ENCODE measurements around the gene RUBCN.
"Not testable (repeated sequence)": the region's sequence is repeated elsewhere in the genome, so short reads cannot be mapped to it uniquely, and the experiment has no call there.

RUBCN gene

DNA sequence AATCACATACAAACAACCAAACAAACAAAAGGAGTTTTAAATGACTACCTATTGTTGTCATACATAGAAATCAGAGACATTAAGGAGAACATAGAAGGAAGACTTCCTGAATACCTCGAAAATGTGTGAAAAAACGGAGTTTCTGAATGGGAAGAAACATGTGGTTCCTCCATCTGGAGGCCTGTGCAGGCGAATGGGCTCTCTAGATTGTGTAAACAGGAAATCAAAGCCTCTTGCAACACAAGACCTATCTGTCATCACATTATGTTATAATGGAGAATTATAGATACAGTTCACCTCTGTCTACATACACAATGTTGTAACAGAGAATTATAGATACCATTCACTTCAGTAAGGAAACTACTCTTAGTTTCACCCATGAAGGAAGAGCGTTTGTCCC is 44.1 kb downstream of the RUBCN start:
- intact Hi-C loops (cut with DNase I), result no loop called here
- peak in 1 of 10 donors; percentile 11 for DNase-seq

- intact Hi-C loops (cut with DNase I), result no loop called here
- no peak for DNase-seq
Observed at GRCh38 chr3:197690754-197691153, 46.0 kb downstream of the RUBCN start.

- peak in 1 of 10 donors; percentile 56 for DNase-seq
Observed at GRCh38 chr3:197687570-197687969, 49.1 kb downstream of the RUBCN start.

GRCh38 chr3:197686899-197687298 is 49.8 kb downstream of the RUBCN start:
- DNase-seq, result no peak
- intact Hi-C loops (cut with DNase I), result no loop called here

More at GRCh38 chr3:197687570-197687969, 49.1 kb downstream of the RUBCN start:
- intact Hi-C loops (cut with DNase I), result no loop called here

DNA sequence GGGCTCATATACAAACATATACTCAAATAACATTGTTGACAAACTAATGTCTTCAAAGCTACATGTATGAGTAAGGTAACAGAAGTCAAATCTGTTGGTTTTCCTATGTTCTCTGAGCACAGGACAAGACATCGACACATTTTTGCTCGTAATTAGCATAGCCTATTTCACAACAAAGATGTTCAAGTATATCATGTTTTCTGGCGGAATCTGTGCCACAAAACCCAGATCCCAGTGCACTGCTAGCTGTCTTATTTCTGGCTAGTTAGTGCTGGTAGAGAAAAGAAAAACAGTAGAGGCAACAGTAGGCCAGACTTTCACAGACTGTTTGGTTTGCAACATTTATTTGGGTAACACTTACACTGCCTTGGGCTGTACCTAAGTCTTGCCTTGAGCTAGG is 51.2 kb downstream of the RUBCN start:
- intact Hi-C loops (cut with DNase I), result no loop called here
- DNase-seq, result no peak

DNA sequence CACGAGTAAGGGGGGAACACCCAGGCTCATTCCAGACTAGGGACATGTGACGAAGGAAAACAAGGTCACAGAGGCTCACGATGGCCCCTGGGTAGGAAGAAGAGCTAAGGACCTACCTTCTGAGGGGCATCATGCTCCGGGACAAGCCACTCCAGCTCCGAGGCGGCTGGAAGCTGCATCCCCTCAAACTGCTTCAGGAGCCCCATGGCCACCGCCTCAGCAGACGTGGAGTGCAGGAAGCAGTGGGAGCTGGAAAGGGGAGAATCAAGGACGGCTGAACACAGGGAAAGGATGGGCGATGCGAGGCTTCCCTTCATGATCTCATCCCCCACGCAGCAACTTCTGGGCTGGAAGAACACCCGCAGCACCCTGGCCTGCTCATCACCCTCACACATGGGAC is 53.5 kb downstream of the RUBCN start:
- intact Hi-C loops (cut with DNase I), result no loop called here
- DNase-seq, result peak in 1 of 10 donors; percentile 55

- peak in 2 of 10 donors; percentile 52 to 67 for DNase-seq
- intact Hi-C loops (cut with DNase I), result no loop called here
Observed at GRCh38 chr3:197682713-197683112, 54.0 kb downstream of the RUBCN start.

- intact Hi-C loops (cut with DNase I), result no loop called here
- peak in 1 of 10 donors; percentile 24 for DNase-seq
Observed at GRCh38 chr3:197680955-197681521, 55.7 kb downstream of the RUBCN start.

- intact Hi-C loops (cut with DNase I), result no loop called here
- DNase-seq, result no peak
Observed at GRCh38 chr3:197675951-197676350, 60.8 kb downstream of the RUBCN start.

- intact Hi-C loops (cut with DNase I), result no loop called here
- DNase-seq, result peak in 2 of 10 donors; percentile 65 to 68
Observed at GRCh38 chr3:197675563-197675860, 61.2 kb downstream of the RUBCN start.

DNA sequence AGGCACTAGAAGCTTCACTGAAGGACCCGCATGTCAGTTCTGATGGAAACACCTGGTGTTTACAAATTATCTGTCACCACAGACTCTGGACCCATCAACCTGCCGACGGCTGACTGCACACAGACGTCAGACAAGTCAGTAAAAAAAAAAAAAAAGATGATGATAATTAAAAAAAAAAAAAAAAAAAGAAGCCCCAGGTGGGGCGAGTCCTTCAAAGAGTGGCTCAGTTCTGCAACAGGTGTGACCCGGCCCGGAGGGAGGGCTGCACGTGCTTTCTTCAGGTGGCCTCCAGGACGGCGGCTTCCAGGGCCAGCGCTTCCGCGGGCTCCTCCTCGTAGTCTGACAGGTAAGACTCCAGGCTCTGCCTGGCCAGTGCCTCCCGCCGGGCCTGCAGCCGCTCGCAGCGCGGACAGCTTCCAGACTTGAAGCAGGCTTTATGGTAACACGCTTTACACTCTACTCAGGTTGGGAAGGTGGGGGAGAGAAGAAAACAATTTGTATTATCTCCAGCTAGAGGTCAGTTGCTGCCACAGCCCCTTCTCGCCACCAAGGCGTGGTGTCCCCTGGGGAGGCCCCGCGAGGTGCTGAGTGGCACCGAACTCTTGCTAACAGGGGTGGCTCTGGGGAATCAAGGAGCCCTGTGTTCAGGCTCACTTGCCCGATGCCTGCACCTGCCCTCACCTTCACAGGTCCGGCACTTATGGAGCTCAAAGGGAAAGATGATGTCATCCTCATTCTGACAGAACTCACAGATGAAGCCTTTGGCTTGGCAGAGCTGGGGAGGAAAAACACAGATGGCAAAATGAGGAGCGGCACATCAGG is 61.8 kb downstream of the RUBCN start:
- peak in 2 of 10 donors; percentile 57 to 80 for DNase-seq

DNA sequence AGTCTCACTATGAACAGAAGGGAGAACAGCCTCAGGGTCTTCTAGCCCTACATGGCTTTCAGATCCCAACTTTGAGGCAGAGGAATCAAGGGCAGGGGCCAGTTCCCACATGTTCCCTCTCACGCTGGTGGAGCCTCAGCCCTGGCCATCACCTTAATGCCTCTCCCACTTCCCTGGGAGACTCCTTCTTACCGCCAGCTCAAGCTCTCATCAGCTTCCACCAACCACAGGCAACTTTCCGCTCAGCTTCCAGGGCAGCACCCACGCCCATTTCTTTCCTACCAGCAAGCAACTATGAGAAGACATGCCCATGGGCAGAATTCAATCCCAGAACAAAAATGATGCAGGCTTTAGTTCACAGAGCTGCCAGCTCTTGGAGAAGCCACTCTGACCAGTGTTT is 63.5 kb downstream of the RUBCN start:
- peak in 1 of 10 donors; percentile 43 for DNase-seq
- intact Hi-C loops (cut with DNase I), result no loop called here

More for the DNA sequence above, 61.8 kb downstream of the RUBCN start:
- intact Hi-C loops (cut with DNase I), result no loop called here

GRCh38 chr3:197670361-197670760 is 66.3 kb downstream of the RUBCN start:
- no peak for DNase-seq
- intact Hi-C loops (cut with DNase I), result no loop called here

- peak in 1 of 10 donors; percentile 17 for DNase-seq
- intact Hi-C loops (cut with DNase I), result no loop called here
Observed at GRCh38 chr3:197667968-197668367, 68.7 kb downstream of the RUBCN start.

GRCh38 chr3:197667293-197667692 is 69.4 kb downstream of the RUBCN start:
- peak in 1 of 10 donors; percentile 31 for DNase-seq
- intact Hi-C loops (cut with DNase I), result not testable (repeated sequence)

- DNase-seq, result peak in 1 of 10 donors; percentile 77
- intact Hi-C loops (cut with DNase I), result not testable (repeated sequence)
Observed at GRCh38 chr3:197666221-197666842, 70.4 kb downstream of the RUBCN start.

DNA sequence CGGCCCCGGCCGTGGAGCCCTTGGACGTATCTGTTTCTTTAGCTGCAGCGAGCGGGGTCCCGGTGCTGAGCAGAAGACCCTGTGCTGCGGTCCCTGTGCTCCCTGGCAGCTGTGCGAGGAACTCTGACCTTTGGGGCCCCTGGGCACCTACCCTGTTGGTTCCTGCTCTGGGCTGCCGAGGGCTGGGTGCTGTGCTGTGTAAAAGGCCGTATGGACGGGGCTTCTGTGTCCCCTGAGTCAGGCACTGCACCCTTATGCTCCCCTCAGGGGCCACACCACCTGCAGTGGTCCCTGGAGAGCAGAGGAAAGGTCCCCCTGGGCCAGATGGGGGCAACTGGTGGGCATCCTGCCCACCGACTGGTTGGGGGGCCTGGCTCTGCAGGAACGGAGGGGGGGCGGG is 71.2 kb downstream of the RUBCN start:
- DNase-seq; intact Hi-C loops (cut with DNase I): not testable (repeated sequence)

GRCh38 chr3:197665142-197665491 is 71.6 kb downstream of the RUBCN start:
- DNase-seq; intact Hi-C loops (cut with DNase I): not testable (repeated sequence)

DNA sequence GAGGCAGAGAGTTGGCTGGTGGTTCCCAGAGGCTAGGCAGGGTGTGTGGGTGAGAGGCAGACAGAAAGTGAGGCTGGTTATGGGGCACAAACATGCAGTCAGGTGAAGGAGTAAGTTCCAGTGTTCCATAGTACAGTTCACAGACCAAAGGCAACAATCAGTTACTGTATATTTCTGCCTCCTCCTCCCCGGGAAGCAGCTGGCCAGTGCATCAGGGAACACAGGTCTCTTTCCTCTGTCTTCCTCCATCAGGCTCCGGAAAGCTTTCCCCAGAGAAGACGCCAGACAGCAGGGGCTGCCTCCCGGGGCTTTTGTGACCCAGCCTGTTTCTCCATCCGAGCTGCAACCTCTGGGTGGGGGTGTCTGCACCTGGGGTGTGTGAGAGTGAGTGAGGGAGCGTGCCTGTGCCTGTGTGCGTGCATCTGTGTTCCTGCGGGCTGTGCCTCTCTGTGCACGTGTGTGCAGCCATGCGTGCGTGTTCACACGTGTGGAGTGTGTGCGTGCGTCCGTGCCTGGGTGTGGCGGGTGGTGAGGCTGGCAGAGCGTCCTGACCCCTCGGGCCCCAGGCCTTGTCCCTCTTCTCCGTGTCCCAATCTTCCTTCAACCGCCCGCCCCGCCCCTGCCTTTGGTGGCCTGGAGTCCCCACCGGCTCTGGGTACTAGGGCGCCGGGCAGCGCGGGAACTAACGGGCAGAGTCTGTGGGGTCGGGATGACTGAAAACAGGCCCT is 72.1 kb downstream of the RUBCN start:
- intact Hi-C loops (cut with DNase I), result not testable (repeated sequence)
- DNase-seq, result peak in 2 of 10 donors; percentile 78 to 79

DNA sequence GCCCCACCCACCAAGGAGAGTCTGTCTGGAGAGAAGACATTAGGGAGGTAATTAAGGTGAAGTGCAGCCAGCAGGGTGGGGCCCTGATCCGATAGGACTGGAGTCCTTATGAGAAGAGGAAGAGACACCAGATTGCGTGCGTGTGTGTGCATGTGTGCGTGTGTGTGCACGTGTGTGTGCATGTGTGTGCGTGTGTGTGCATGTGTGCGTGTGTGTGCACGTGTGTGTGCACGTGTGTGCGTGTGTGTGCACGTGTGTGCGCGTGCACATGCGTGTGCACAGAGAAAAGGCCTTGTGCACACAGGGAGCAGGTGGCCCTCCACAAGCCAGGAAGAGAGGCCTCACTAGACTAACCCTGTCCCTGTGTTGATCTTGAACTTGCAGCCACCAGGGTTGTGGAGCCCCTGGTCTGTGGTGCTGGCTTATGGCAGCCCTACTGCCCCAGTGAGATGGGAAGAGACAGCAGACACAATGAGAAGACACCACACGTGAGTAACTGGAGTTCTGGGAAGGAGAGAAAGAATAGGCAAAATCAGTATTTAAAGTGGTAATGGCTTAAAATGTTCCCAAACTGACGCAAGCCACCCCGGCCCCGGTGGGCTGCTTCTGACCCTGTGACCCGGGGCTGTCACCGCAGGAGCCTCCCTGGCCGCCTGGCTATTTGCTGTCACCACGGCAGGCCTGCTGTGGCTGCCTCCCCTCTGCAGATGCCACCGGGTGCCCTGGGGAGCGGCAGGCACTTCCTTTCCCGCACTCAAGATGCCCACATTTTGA is 73.2 kb downstream of the RUBCN start:
- peak in 1 of 10 donors; percentile 57 for DNase-seq
- intact Hi-C loops (cut with DNase I), result not testable (repeated sequence)
